GM06990 (cell line): ENCODE measurements around the gene CEP192.

Source experiments
- DNase-seq: peaks from one replicate; pipeline ENCODE4 v3.0.0-alpha.2; 2011; ENCODE audit not compliant: insufficient read length; ENCODE audit errors: extremely low read depth
- H3K27me3 ChIP-seq: replicated peaks from 2 replicates; pipeline ENCODE4 v1.6.0; 2011; ENCODE audit warnings: low read length; ENCODE audit not compliant: control insufficient read depth, insufficient read depth
- H3K36me3 ChIP-seq: 2 replicates; pipeline ENCODE4 v1.5.1; 2011; ENCODE audit warnings: low read length; ENCODE audit not compliant: control insufficient read depth, insufficient read depth
- H3K4me3 ChIP-seq: replicated peaks from 2 replicates; pipeline ENCODE4 v1.5.1; 2011; ENCODE audit warnings: low read depth, mild to moderate bottlenecking, control low read depth, low read length
- TF ChIP-seq, protein P1 (sequence below): IDR thresholded peaks from 2 replicates; pipeline ENCODE4 v1.5.1; 2011; ENCODE audit warnings: low read length, control low read depth, mild to moderate bottlenecking, inconsistent platforms; ENCODE audit not compliant: insufficient read depth, poor library complexity, severe bottlenecking

The CEP192 gene

DNA sequence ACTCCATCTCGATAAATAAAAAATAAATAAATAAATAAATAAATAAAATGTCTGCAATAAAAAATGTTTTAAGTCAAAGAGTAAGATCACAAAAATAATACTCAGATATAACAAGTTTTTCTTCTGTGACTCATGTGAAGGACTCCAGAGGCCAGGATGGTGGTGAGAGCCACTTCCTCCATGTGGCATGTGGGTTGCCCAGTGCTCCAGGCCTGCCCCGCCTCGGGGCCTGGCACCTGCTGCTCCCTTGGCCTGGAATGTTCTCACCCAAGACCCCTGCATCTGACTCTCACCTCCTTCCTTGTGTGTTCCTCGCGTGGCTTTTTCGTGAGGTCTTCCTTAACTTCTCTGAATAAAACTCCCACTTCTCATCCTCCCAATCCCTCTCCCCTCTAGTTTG is 150.0 kb downstream of the CEP192 start:
- H3K36me3 ChIP-seq, result no peaks in the 10 kb centered on the region
- no peak for DNase-seq
- TF ChIP-seq, protein P1, sequence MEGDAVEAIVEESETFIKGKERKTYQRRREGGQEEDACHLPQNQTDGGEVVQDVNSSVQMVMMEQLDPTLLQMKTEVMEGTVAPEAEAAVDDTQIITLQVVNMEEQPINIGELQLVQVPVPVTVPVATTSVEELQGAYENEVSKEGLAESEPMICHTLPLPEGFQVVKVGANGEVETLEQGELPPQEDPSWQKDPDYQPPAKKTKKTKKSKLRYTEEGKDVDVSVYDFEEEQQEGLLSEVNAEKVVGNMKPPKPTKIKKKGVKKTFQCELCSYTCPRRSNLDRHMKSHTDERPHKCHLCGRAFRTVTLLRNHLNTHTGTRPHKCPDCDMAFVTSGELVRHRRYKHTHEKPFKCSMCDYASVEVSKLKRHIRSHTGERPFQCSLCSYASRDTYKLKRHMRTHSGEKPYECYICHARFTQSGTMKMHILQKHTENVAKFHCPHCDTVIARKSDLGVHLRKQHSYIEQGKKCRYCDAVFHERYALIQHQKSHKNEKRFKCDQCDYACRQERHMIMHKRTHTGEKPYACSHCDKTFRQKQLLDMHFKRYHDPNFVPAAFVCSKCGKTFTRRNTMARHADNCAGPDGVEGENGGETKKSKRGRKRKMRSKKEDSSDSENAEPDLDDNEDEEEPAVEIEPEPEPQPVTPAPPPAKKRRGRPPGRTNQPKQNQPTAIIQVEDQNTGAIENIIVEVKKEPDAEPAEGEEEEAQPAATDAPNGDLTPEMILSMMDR, result no peak
- no peak overlapping the region for H3K4me3 ChIP-seq
- no peaks in the 10 kb centered on the region for H3K27me3 ChIP-seq

DNA sequence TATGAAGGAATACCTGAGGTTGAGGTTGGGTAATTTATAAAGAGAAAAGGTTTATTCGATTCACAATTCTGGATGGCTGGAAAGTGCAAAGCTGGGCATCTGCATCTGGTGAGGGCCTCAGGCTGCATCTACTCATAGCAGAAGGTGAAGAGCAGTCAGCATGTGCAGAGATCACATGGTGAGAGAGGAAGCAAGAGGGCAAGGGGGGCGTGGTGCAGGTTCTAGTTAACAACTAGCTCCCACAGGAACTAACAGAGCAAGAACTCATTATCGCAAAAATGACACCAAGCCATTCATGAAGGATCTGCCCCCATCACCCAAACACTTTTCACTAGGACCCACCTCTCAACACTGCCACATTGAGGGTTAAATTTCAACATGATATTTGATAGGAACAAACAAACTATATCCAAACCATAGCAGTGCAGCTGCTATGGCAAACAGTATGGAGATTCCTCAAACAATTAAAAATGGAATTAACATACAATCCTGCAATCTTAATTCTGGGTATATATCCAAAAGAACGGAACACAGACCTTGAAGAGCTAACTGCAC is 154.6 kb downstream of the CEP192 start:
- no peak overlapping the region for H3K4me3 ChIP-seq
- no peak for DNase-seq

DNA sequence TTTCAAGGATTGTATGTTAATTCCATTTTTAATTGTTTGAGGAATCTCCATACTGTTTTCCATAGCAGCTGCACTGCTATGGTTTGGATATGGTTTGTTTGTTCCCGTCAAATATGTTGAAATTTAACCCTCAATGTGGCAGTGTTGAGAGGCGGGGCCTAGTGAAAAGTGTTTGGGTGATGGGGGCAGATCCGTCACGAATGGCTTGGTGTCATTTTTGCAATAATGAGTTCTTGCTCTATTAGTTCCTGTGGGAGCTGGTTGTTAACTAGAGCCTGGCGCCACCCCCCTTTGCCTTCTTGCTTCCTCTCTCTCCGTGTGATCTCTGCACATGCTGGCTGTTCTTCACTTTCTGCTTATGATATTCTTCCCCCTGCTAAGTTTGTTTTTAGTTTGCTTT is 156.0 kb downstream of the CEP192 start:
- H3K27me3 ChIP-seq, result no peaks in the 10 kb centered on the region
- TF ChIP-seq, protein P1, result no peak
- DNase-seq, result no peak
- H3K4me3 ChIP-seq, result no peak overlapping the region
- no peaks in the 10 kb centered on the region for H3K36me3 ChIP-seq

More for the DNA sequence above, 154.6 kb downstream of the CEP192 start:
- Histone ChIP-seq H3K36me3 (no peaks in the 10 kb centered on the region), H3K27me3 (no peaks in the 10 kb centered on the region)
- TF ChIP-seq, protein P1, result no peak

DNA sequence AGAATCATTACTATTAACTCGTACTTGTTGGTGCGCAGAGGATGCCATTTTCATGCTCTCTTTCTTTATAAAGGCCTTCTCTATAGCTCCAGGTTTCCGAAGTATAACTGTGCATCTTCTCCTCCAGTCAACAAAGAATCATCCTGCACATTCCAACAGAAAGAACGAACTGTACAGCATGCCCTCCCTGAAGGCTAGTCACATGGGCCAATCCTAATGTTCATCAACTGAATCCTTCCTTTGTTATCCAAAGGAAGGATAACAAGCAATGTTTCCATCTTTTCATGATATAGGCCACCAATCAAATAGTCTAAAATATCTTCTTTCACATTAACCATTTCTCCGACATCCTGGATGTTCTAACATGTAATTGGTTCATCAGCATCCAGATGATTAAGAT is 160.5 kb downstream of the CEP192 start:
- Histone ChIP-seq H3K27me3 (no peaks in the 10 kb centered on the region), H3K4me3 (no peak overlapping the region), H3K36me3 (no peaks in the 10 kb centered on the region)
- TF ChIP-seq, protein P1, result no peak
- DNase-seq, result no peak

DNA sequence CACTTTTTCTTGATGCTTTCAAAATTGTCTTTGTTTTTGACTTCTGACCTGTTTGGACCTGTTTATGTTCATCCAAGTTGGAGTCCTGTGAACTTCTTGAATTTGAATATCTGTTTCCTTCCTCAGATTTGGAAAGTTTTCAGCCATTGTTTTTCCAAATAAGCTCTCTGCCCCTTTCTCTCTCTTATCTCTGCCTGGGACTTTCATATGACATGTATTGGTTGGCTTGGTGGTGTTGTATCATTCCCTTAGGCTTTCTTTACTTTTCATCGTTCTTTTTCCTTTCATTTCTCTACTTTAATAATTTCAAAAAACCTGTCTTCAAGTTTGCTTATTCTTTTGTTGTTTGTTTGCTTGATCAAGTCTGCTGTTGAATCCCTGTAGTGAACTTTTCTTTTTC is 167.3 kb downstream of the CEP192 start:
- TF ChIP-seq, protein P1, result no peak
- Histone ChIP-seq H3K4me3 (no peak overlapping the region), H3K27me3 (no peaks in the 10 kb centered on the region), H3K36me3 (no peaks in the 10 kb centered on the region)
- no peak for DNase-seq

DNA sequence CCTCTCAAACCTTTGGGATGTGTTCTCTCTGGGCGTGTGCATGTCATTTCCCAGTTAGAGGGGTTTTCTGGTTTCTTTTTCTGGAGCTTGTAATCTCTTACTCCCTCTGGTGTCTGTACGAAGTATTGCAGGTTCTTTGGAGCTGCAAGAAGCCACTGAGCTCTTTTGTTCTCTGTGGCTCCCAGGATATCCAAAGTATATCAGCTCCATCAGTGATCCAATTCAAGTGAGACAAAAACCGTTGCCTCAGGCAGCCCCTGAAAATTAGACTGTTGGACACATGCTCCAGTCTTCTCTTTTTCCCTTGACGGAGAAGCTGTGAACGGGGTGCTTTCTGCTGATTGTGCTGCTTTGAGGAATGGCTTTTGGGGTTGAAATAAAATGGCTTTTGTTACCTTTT is 168.4 kb downstream of the CEP192 start:
- no peak for DNase-seq
- TF ChIP-seq, protein P1, result peak; percentile 75
- H3K27me3 ChIP-seq, result no peaks in the 10 kb centered on the region
- H3K36me3 ChIP-seq, result no peaks in the 10 kb centered on the region
- H3K4me3 ChIP-seq, result no peak overlapping the region
